GM18907 (cell line): Measurements from ENCODE around the gene CSNK1E.

ENCODE experiments used
- ATAC-seq: cut with Tn5 transposase; IDR thresholded peaks from one replicate; pipeline ENCODE4 v1.9.1; 2021; ENCODE audit warnings: mild to moderate bottlenecking, moderate library complexity; ENCODE audit not compliant: unreplicated experiment

The CSNK1E gene

GRCh38 chr22:38335077-38335476 lies 17.8 kb upstream of the CSNK1E start:
- ATAC-seq: no peak

- ATAC-seq: no peak
Observed at GRCh38 chr22:38327805-38328204, 10.6 kb upstream of the CSNK1E start.

GRCh38 chr22:38327396-38327795 lies 10.2 kb upstream of the CSNK1E start:
- no peak for ATAC-seq

- ATAC-seq: no peak
Observed at GRCh38 chr22:38325587-38325986, 8.4 kb upstream of the CSNK1E start.

- no peak for ATAC-seq
Observed at GRCh38 chr22:38320605-38321402, 3.6 kb upstream of the CSNK1E start.

GRCh38 chr22:38318792-38319773 lies 1.9 kb upstream of the CSNK1E start:
- ATAC-seq: no peak

- ATAC-seq: no peak
Observed at GRCh38 chr22:38317995-38318715, 922 bp upstream of the CSNK1E start.

GRCh38 chr22:38316364-38317121 lies 690 bp downstream of the CSNK1E start:
- peak; percentile 29 for ATAC-seq

- no peak for ATAC-seq
Observed at GRCh38 chr22:38315823-38316363, 1.3 kb downstream of the CSNK1E start.

GRCh38 chr22:38314933-38315822 lies 2.1 kb downstream of the CSNK1E start:
- ATAC-seq: no peak

GRCh38 chr22:38314051-38314932 lies 2.9 kb downstream of the CSNK1E start:
- no peak for ATAC-seq

- ATAC-seq: no peak
Observed at GRCh38 chr22:38313384-38313955, 3.8 kb downstream of the CSNK1E start.

GRCh38 chr22:38312261-38312800 lies 4.9 kb downstream of the CSNK1E start:
- ATAC-seq: no peak

GRCh38 chr22:38311323-38311620 lies 6.0 kb downstream of the CSNK1E start:
- no peak for ATAC-seq

GRCh38 chr22:38310518-38311322 lies 6.5 kb downstream of the CSNK1E start:
- ATAC-seq: no peak

- no peak for ATAC-seq
Observed at GRCh38 chr22:38309614-38310517, 7.4 kb downstream of the CSNK1E start.
